ENCODE data around the gene SHBG.
"Not testable (repeated sequence)": the region's sequence is repeated elsewhere in the genome, so short reads cannot be mapped to it uniquely, and the experiment has no call there.

The SHBG gene

DNA sequence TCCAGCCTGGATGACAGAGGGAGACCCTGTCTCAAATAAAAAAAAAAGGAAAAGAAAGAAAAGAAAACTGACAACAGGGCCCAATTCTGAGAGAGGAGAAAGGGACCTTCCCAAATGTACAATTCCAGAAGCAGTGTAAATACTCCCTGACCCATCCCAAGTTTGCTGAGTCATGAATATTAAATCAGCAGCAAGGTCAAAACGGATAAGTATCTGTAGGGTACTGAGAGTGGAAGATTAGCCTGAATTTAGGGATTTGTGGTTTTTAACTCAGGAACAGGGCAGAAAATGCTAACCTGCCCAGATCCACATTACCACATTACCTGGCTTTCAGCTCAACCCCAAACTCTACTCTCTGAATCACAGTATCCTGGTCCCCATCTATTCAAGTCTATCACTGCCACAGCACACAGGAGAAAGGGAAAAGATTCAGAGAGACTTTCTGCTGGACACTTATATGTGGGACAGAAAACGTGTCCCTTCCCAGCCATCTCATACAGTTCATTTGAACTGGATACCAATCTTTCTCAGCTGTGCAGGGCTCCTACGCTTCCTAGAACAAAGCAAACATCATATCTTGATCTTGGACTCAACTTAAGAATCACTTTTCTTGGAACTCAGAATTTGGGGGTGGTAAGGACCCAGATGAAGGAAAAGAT, 18.2 kb upstream of the SHBG start:
- no peak for DNase-seq

DNA sequence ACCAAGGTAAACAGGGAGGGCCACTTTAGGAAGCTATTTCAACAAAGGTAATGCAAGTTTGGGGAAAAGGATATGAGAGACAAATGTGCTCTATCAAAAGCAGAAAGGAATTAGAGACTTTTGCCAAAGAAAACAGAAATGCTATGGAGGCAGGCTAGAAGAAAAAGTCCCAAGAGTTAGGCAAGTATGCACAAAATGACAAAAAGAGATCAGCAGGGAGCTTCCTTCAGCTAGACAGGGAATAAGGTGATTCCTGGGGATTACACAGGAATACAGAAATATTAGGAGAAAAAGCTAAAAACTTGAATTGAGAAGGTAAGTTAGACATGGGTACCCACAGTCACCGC, 17.7 kb upstream of the SHBG start:
- DNase-seq, result no peak

DNA sequence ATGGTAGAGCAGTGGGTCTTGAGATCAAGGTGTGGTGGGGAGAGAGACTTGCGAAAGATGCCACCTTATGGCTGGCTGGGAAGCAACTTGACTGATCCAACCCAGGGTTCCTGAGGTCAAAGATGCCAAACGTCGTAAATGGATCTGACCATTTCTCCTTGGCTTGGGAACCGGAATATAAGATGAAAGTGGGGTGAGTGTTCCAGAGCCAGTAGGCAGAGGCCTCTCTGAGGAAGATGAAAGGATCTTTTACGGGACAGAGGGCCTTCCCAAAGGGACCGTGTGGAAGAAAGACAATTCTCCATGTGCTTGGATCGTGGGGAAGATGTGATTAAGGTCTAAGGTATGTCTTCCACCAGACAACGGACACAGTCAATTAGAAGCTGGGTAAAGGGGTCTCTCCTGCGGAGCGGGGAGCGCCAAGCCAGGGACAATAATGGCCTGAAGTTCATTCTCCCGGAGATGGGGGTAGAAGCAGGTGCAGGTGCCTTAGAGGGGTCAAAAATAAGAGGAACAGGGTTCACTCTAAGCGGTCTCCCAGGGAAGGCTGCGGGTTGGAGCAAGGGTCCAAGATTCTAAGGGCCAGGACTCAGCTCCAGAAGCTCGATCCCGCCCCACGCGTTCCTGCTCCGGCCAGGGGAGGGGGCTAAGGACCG, 16.0 kb upstream of the SHBG start:
- no peak for DNase-seq

DNA sequence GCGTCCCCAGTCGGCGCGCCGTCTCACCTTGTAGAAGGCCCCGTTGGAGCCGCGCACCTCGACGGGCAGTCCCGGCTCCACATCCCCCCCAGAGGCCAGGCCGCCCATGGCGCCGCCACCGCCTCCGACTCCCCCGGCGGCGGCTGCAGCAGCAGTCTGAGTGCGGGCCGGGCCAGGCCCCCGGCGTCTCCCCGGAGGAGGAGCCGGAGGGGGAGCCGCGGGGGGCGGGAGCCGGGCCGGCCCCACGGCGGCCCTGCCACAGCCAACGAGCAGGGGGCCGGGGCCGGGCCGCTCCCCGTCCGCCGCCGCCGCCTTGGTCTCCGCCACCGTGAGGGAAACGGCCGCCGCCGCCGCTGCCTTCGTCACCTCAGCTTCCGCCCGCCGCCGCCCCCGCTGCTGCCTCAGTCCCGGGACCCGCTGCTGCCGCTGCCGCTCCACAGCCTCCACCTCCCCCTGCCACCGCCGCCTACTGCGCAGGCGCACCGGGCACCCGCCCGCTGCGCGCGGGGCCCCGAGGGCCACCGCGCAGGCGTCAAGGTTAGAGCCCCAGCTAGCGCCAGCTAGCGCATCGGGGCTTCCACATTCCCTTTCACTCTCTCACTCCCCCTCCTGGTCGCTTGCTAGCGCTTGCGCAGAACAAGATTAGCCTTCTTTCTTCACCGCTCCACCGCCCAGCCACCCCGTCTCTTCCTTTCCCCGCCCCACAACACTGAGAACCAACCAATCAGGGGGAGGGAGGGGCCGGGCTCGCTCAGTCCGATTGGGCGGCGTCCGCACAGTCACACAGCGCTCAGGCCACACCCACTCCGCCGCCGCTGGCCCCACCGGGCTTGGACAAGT, 15.3 kb upstream of the SHBG start, which contains the start of gene FXR2:
FXR2 (minus strand) TSS at position 473 of the 840 bp plus-strand sequence; CDS start at position 108, 365 bp downstream.
- DNase-seq, result peak; percentile 99

DNA sequence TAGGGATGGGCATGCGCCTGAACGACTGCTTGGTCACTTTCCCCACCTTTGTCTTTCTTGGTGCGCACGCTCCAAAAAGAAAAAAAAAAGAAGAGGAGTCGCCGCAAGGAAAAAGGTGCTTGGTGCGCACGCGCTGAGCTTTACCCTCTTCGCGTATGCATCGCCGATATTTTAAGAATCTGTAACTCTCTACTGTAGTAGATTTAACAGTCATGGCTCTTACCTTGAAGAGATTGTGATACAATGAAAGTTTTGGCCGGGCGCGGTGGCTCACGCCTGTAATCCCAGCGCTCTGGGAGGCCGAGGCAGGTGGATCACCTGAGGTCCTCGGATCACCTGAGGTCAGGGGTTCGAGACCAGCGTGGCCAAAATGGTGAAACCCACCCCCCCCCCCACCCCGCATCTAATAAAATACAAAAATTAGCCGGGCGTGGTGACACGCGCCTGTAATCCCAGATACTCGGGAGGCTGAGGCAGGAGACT, 14.6 kb upstream of the SHBG start:
- no peak for DNase-seq

DNA sequence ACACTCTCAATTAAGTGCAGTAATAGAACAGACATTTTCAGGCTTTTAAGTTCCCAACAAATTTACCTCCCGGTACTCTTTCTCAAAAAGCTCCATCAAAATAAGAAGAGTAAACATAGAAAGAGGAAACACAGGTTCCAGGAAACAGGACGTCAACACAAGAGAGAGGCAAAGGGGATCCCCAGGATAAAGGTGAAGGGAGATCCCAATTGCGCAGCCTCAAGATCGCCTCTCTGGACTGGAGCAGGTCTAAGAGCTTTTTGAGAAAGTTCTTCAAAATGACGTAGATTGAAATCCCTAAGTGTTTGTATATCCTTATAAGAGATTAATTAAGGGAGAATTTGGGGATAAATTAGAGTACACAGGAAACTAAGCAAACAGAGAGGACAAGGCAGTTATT, 11.3 kb upstream of the SHBG start:
- no peak for DNase-seq

DNA sequence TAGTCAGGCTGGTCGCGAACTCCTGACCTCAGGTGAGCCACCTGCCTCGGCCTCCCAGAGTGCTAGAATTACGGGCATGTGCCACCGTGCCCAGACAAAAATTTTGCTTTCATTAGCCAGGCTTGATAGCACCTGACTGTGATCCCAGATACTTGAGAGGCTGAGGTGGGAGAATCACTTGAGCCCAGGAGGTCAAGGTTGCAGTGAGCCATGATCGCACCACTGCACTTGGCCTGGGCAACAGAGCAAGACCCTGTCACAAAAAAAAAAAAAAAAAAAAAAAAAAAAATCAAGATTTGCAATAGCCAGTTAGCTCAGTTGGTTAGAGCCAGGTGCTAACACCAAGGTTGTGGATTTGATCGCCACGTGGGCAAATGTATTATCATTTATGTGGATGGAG, 9.1 kb upstream of the SHBG start:
- no peak for DNase-seq

DNA sequence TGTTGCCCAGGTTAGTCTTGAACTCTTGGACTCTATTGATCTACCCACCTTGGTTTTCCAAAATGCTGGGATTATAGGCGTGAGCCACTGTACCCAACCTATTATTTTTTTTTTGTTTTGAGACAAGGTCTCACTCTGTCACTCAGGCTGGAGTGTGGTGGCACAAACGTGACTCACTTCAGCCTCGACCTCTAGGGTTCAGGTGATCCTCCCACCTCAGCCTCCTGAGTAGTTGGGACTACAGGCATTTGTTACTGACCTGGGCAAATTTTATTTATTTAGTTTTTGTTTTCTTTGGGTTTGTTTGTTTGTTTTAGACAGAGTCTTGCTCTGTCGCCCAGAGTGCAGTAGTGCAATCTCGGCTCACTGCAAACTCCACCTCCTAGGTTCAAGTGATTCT, 6.3 kb upstream of the SHBG start:
- no peak for DNase-seq

DNA sequence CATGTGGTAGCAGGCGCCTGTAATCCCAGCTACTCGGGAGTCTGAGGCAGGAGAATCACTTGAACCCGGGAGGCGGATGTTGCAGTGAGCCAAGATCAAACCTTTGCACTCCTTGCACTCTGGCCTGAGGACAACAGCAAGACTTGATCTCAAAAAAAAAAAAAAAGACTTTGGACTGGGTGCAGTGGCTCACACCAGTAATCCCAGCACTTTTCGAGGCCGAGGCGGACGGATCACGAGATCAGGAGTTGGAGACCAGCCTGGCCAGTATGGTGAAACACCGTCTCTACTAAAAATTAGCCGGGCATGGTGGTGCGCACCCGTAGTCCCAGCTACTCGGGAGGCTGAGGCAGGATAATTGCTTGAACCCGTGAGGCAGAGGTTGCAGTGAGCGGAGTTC, 4.2 kb upstream of the SHBG start:
- DNase-seq, result not testable (repeated sequence)

DNA sequence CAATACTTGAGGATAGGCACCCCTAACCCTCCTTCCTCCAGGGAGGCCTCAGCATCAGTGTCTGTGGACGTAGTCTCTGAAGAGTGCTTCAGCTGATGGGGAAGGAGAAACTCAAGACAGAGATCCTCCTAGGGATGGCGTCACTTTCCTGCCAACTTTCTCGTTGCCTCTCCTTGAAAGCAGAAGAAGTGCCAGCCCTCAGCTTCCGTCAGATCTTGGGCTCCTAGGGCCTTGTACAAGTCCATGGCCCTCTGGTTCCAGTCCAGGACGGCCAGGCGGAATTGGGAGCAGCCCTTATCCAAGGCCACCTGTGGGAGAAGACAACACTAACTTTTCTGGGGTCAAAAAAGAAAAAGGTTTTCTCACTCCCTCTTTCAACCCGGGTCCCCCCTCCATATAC, 3.6 kb upstream of the SHBG start:
- DNase-seq, result no peak

DNA sequence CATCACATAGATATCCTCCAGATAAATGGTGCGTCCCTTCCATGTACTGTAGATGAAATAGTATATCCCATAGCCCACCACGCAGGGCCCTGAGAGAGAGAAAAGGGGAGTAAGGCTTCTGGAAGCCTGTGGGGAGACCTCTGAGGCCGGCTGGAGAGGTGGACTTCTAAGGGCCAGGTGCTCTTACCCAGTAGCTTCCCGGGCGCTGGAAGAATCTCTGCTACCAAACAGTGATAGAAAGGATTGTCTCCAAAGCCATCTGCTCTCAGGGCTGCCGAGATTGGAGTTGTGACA, 3.0 kb upstream of the SHBG start:
- no peak for DNase-seq

DNA sequence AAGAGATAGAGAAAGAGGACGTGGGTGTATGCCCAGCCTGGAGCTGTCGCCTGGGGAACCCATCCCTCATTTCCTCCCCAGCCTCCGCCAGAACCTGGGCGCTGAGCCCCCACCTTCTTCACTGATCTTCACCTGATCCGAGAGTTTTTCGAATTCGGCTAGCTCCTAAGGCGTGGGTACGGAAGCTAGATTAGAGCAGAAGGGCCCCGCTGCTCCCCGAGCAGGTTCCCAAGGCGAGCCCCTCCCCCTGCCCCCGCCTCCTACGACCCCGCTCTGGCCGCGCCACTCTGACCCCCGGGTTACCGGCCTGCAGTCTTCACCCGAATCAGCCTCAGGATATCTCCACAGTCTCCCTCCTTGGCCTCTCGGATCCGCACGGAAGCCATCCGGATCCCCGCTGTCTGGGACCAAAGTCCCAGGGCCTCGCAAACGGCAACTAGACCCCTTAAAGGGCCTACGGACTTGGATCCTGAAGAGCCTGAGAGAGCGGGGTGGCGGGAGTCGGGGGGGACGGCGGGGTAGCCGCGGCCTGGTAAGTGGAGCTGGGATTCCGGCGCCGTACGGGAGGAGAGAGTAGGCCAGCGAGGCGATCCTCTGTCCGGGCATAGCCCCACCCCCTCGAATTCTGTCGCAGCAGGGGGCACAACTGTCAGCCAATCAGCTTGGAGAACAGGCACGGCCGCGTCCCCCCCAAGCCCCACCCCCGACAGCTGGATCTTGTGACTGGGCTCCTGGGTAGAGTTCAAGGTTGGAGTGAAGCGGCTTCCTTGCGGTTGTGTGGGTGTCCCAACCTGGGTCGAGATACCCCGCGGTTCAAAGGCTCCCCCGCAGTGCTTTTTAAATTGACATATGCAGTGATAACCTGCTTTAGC, 2.4 kb upstream of the SHBG start, which contains the start of gene SAT2:
SAT2 (minus strand) TSS at position 572 of the 872 bp plus-strand sequence; CDS start at position 386, 186 bp downstream.
- peak; percentile 86 for DNase-seq

DNA sequence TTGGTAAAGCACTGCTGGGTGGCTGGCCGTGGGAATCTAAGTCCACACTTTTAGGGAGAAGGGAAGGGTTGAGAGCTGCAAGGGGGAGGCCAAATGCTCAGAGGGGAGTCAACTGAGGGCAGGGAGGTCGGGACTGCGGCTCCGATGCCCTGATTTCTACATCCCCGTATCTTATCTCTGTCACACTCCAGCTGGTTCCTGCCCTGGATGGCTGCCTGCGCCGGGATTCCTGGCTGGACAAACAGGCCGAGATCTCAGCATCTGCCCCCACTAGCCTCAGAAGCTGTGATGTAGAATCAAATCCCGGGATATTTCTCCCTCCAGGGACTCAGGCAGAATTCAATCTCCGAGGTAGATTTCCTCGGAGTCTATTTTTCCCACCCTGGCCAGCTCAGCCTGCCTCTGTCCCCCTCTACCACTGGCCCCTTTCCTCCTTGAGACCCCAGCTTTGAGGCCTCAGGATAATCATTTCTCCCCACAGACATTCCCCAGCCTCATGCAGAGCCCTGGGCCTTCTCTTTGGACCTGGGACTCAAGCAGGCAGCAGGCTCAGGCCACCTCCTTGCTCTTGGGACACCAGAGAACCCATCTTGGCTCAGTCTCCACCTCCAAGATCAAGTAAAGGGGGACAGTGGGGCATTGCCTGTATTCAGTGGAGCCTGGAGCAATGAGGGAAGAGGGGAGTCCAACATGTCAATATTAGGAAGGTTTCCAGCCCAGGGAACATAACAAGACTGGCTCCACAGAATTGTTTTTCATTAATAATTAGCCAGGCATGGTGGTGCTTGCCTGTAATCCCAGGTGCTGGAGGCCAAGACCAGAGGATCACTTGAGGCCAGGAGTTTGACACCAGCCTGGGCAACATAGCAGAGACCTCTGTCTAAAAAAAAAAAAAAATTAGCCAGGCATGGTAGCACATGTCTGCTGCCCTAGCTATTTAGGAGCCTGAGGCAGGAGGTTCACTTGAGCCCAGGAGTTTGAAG, 1.8 kb downstream of the SHBG start:
- no peak for DNase-seq

DNA sequence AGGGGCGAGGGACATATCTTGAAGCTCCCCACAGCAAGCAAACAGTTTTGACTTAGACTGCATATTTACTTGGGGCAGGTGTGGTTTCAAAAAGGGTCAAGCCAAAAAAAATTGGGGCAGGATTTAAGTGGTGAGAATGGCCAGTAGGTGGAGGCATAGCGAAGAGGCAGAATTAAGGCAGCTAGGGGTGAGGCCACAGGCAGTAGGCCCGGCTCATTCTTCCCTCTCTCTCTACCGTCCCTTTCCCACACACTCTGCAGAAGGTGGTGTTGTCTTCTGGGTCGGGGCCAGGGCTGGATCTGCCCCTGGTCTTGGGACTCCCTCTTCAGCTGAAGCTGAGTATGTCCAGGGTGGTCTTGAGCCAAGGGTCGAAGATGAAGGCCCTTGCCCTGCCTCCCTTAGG, 2.6 kb downstream of the SHBG start:
- DNase-seq, result peak; percentile 29

DNA sequence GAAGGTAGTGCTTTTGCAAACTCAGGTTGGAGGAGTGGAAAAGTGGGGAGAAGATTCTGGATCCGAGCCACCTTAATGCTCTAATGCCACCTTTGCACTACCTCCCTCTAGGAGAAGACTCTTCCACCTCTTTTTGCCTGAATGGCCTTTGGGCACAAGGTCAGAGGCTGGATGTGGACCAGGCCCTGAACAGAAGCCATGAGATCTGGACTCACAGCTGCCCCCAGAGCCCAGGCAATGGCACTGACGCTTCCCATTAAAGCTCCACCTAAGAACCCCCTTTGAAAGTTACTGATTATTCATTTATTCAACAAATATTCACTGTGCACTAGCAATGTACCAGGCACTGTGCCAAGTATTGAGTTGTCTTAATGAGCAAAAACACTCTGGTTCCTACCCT, 3.2 kb downstream of the SHBG start:
- no peak for DNase-seq

DNA sequence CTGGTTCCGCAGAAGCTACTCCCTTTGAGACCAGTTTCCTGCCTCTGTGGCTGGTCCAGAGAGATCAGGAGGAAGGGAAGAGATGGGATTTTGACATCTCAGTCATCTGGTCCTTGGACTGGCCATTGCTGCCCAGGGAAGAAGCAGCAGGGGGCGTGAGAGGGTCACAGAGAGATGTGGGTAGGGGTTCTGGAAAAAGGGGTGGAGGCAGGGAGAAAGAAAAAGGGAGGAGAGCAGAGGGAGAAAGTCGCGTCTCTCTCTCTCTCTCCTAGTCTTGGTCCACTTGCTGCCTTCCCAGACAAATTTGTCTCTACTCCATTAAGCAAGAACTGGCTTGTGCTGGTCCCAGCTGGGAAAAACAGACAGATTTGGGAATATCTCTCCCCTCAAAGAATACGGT, 4.4 kb downstream of the SHBG start:
- no peak for DNase-seq

DNA sequence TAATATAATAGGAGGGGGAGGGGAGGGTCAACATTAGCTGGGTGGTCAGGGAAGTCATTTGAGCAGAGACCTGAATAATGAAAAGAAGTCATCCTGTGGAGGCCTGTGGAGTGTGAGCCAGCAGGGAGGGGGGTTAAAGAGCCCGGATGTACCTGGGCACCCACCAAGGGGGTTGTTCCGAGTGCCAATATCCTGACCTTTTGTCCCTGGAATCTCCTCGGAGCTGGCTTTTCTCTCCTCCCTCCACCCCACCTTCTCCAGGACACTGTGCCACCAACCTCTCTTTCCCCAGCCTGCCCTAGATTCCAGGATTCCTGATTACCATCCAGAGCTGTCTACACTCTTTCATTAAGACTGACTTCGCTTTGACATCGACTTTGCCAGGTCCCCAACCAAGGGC, 6.2 kb downstream of the SHBG start:
- DNase-seq, result no peak

DNA sequence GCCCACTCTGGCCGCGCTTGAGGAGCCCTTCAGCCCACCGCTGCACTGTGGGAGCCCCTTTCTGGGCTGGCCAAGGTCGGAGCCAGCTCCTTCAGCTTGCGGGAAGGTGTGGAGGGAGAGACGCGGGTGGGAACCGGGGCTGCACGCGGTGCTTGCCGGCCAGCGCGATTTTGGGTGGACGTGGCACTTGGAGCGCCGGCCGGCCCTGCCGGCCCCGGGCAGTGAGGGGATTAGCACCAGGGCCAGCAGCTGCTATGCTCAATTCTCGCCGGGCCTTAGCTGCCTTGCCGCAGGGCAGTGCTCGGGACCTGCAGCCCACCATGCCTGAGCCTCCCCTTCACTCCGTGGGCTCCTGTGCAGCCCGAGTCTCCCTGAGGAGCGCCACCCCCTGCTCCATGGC, 10.8 kb downstream of the SHBG start:
- no peak for DNase-seq

DNA sequence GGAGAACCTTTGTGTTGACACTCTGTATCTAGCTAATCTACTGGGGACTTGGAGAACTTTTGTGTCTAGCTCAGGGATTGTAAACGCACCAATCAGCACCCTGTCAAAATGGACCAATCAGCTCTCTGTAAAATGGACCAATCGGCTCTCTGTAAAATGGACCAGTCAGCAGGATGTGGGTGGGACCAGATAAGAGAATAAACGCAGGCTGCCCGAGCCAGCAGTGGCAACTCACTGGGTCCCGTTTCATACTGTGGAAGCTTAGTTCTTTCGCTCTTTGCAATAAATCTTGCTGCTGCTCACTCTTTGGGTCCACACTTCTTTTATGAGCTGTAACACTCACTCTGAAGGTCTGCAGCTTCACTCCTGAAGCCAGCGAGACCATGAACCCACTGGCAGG, 11.7 kb downstream of the SHBG start:
- not testable (repeated sequence) for DNase-seq

DNA sequence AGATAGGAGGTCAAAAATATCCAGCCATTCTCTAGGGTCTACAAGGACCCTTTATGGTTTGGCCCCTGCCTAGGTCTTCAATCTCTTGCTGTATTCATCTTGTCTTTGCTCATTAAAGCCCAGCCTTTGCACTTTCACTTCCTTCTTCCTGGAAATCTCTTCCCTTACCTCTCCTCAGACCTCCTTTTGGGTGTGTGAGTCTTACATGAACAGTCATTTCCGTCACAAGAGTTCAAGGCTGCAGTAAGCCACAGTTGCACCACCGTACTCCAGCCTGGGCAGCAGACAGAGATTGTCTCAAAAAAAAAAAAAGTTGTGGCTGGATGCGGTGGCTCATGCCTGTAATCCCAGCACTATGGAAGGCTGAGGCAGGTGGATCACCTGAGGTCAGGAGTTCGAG, 14.8 kb downstream of the SHBG start:
- no peak for DNase-seq

DNA sequence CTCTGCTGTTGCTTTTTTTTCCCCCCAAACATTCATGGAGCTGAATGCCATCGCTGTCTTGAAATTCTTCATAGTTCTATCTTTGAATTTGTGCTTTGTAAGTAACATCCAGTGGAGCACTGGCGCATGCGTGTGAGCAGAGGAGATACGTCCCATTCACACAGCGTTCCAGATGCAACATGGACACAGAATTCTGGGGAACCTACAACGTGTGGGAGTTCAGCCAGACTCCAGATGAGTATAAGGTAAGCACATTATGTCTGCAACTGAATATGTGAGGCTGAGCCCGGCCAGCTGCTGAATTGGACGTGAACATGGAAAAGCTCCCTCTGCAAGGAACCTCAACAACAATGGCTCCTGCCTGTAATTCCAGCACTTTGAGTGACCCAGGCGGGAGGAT, 16.5 kb downstream of the SHBG start:
- no peak for DNase-seq

DNA sequence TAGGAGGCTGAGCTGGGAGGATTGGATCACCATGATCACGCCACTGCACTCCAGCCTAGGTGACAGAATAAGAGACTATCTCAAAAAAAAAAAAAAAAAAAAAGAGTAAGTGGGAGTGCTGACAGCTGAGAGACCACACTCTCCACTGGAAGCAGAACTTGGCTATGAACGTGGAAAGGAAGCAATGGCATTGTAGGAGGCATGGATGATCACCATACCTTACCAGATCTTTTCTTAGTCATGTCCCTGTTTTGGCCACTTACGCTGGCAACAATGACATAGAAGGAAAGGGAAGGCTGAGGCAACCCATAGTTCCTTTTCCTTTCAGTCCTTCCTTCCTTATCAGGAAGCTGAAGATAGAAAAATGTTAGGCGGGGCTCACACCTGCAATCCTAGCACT, 17.1 kb downstream of the SHBG start:
- no peak for DNase-seq

All from stimulated activated CD4-positive, alpha-beta T cell treated with anti-CD3 and anti-CD28 coated beads, Interleukin-4, amount 100 ng/mL, for 24 hours (primary cell).